ENCODE measurements around the gene NXN.
"Not testable (repeated sequence)": the region's sequence is repeated elsewhere in the genome, so short reads cannot be mapped to it uniquely, and the experiment has no call there.

NXN gene

DNA sequence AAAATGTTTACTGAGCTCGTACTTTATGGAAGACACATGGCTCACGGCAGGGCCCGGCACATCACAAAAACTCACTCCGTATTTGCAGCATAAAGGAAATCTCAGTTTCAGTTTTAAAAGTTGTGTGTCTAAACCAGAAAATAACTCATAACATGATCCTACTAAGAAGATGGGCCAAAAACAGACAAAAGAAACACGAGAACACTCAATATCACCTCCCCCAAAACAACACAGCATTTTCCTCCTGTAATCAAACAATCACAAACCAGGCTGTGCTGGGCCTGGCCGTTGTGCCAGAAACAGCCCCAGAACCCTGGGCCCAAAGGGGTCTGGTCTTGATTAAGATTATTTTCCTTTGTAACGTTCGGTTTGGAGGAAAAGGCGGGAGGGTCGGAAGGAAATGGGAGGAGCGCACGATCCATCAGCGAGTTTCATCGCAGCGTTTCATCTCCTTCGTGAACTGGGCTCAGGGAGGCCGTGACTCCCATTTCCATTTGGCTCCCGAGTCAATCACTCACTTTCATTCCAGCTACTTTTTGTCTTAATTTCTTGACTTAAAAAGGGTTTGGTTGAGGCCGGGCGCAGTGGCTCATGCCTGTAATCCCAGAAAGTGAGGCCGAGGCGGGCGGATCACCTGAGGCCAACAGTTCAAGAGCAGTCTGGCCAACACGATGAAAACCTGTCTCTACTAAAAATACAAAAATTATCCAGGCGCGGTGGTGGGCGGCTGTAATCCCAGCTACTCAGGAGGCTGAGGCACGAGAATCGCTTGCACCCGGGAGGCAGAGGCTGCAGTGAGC, 61.4 kb downstream of the NXN start:
- DNase-seq (ENCODE audit: low spot score): no peak

DNA sequence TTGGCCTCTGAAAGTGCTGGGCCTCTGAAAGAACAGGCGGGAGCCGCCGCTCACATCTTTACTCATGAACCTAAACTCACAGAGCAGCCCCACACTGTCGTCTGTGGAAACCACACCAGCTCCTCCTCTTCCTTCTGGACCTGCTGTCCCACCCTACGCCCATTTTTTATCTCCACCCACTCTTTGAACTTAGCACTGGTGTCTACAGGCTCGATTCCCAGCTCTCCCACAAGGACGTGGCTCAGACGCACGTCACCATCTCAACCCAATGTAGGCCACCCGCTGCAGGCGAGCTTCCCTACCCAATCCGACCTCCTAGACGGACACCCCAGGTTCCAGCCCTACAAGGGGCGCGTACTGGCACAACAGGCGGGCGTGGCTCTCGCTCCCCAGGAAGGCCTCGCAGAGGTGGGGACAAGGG, 62.2 kb downstream of the NXN start:
- no peak for DNase-seq (ENCODE audit: low spot score)

DNA sequence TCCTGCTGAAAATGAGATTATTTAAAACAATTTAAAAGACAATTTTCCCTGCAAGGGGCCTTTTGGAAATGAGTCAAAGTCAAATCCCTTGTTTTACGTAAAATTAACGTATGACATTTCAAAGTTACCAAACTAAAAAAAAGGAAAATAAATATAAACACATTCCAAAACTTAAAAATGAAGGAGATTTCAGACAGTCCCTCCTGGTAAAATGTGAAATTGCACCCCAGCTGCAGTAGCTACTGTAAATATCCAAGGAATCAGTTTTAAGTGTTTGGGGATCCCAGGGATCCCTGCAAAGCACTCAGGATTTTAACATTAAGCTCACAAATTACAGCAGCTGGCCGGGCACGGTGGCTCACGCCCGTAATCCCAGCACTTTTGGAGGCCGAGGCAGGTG, 63.3 kb downstream of the NXN start:
- no peak for DNase-seq (ENCODE audit: low spot score)

DNA sequence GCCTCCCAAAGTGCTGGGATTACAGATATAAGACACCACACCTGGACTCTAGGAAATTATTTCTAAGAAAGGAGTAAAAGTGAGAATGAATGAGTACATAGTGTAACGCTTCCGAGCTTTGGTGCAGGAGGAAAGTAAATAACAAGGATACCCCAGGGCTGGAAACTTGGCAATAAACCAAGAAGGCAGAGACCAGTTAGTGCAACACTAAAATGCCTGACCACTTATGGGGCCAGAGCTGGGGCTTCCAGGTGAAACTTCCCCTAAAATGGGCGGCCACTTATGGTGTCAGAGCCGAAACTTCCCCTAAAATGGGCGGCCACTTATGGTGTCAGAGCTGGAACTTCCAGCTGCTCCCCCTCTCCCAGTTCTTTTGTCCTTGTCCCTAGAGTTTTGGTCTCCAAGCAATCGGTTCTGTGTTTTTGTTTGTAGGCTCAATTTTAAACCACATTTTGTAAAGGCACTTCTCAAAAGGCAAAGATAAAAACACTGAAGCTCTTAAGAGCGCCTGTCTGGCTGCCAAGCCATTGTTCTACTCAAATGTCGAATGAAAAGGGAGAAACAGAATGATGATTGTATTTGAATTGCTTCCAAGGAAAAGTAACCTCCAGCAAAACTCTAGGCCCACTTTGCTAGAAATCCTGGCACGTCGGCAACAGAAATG, 63.9 kb downstream of the NXN start:
- DNase-seq (ENCODE audit: low spot score): no peak

DNA sequence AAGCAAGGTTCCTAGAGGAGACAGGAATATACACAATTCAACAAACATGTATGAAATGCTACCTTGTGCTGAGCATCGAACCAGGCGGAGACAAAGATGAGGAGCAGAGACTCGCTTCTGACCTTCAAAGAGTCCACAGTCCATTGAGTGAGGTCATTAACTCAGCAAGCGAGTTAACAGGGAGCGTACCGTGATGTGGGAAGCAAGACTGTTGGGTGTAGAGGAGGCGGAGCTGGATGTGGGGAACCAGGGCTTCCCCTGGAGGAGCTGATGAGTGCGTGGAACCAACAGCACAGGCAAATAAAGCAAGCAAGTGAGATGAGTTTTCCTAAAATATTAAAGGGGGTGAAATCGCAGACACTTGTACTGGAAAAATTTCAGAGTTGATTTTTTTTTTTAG, 65.0 kb downstream of the NXN start:
- no peak for DNase-seq (ENCODE audit: low spot score)

DNA sequence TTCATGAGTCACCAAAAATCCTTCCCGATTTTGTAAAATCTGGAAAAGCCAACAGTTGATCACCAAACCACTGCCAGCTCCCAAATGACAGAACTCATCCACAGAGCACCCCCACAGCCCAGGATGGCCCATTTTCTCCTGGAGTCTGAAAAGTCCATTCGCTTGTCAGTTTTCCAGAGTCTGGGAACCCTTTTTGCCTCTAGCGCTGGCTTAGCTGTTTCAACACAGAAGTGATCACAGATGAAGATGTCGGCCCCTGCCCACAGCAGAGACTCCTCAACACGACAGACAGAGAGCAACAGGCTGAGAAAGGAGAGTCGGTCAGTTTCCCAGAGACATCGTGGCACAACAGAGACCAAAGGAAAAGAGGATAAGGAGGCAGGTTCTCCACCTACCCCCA, 66.4 kb downstream of the NXN start:
- DNase-seq (ENCODE audit: low spot score): no peak

DNA sequence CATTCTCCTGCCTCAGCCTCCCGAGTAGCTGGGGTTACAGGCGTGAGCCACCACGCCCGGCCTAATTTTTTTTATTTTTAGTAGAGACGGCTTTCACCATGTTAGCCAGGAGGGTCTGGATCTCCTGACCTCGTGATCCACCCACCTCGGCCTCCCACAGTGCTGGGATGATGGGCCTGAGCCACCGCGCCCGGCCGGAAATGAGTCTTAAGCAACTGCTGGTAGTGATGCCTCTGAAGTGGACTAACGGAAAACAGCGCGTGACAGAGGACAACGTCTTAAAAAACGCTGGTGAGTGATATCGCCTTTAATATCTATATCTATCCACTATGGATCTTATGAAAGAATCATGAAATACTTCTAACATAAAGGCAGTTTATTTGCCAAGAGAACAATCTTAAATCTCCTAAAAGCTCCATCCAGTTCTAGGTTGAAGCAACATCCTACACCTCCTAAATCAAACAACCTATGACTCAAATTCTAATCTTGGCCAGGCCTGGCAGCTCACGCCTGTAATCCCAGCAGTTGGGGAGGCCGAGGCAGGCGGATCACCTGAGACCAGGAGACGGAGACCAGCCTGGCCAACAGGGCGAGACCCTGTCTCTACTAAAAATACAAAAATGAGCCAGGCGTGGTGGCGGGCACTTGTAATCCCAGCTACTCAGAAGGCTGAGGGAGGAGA, 69.8 kb downstream of the NXN start:
- no peak for DNase-seq (ENCODE audit: low spot score)

DNA sequence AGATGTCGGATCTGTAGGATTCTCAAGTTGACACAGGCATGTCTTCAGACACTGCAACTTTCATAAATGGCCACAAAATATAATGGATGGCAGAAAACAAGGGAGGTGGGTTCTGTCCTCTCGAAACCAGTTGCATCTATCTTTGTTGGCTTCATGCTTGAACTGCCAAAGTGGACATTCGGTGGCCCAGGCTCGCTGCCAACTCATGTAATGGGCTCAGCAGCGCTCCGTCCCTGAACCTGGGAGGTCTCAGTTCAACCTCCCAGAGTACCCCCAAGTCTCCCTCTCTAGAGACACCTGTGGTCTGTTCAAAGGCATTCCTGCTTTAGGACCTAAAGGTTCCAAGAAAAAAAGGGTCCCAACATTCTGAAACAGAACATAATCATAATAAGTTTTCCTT, 71.9 kb downstream of the NXN start:
- DNase-seq (ENCODE audit: low spot score): no peak

DNA sequence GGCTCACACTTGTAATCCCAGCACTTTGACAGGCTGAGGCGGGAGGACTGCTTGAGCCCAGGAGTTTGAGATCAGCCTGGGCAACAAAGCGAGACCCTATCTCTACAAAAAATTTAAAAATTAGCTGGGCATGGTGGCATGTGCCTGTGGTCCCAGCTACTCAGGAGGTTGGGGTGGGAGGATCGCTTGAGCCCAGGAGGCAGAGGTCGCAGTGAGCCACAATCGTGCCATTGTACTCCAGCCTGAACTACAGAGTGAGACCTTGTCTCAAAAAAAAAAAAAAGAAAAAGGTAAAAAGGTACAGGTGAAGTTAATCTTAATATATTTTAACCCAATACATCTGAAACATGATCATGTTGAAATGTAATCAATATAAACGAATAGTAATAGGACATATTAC, 73.9 kb downstream of the NXN start:
- not testable (repeated sequence) for DNase-seq (ENCODE audit: low spot score)

DNA sequence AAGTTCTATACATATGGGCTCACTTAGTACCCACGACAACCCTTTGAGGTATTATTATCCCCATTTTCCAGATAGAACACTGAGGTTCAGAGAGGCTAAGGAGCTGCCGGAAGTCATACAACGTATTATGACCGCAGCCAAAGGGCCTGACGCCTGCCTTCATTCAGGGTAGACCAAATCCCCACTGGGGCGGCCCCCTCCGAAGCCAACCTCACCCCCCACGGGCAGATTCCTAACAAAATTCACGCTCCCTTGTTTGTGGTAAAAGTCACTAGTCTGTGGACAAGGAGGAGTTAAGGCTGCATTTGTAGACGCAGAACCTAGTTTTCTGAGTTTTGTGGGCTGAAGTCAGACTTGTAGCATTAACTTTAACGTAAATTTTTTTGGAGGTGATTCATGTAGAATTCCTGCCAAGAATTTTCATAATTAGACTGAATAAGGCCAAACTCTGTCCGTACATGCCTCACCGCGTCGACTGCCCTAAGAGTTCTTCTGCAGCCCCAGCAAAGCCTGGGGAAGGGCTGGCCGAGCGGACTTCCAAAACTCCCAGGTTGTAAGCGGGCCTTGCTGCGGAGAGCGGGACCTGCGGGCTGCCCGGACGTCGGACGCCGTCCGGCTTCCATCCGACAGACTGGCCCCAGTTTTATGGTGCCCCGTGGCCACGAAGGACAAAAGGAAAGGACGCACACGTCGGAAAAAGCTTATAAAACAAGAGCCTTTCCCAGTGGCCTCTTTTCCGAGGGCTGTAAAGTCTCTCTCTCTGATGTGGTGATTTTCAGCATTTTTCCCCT, 75.7 kb downstream of the NXN start:
- DNase-seq (ENCODE audit: low spot score): no peak

DNA sequence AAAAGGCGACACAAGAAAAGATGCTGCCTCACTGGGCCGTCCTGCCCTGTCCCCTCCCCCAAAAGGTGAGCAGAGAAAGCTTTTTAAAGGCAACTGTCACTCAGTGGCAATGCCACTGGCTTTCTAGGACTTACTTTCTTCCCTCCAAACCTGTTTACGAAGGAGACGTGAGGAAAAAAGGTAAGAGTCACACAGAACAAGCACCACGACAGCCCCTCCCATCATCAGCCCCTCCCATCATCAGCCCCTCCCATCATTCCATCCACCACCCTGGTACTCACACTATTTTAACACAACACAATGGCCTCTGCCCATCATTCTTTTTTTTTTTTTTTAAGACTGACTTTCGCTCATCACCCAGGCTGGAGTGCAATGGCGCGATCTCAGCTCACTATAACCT, 77.1 kb downstream of the NXN start:
- DNase-seq (ENCODE audit: low spot score): no peak

DNA sequence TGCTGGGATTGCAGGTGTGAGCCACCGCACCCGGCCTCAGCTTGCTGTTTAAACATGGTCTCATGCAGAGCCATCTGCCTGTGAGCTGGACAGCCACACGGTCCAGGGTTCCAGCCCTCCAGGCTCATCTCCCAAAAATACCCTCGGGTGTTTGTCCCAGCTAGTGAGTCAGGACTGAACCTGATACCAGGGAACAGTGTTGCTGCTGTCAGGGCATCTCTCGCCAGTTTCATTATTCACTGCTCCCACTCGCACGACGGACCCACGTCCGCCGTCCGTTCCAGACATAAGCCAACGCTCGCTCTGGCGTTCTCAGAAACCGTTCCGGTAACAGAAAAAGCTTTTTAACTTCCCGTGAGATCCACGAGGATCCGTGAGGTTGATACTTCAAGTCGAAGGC, 77.6 kb downstream of the NXN start:
- DNase-seq (ENCODE audit: low spot score): no peak

DNA sequence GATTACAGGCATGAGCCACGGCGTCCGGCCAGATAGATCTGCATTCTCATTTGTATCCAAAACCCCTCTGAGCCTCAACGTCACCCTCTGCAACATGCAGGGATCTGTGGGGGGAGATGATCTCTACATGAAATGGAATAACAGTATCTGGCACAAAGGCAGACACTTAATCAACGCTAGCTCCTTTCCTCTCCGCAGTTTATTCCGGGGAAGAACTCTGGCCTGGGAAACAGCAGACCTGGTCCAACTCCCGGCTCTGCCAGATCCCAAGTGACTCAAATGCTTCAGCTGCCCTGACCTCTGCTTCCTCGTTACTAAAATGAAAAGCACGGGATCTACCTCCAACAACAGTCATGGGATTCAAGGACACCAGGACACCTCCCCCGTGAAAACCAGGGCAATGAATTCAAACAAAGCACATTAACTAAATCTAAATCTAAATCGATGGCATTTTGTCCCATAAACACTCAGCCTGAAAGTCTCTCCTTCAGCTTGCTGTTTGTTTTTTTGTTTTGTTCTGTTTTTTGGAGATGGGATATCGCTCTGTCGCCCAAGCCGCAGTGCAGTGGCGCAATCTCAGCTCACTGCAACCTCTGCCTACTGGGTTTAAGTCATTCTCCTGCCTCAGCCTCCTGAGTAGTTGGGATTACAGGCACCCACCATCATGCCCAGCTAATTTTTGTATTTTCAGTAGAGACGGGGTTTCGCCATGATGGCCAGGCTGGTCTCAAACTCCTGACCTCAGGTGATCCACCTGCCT, 78.2 kb downstream of the NXN start:
- DNase-seq (ENCODE audit: low spot score): no peak

DNA sequence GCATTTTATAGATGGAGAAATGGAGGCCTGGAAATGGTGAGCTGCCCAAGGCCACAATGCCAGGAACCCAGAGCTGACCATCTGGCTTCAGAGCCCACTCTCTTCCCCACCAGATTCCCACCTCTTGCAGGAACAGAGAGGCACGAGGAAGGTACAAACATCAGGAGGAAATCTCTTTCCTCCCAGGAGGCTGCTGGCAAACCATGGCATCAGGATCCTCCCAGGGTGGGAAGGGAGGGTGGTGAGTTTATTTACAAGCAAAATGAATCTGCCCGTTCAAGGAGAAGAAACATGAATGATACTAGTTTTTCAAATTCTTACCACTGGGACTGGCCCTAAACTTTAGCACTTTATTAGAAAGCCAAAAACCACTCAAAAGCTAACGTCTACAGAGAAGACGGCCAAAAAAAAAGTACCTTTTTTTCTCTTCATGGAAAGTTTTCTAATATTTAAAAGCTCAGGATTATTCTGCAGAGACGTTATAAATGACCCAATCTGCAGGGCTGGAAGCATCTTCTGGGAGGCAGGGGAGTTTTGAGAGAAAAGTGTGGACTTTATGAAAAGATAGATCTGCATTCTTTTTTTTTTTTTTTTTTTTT, 79.1 kb downstream of the NXN start:
- no peak for DNase-seq (ENCODE audit: low spot score)

DNA sequence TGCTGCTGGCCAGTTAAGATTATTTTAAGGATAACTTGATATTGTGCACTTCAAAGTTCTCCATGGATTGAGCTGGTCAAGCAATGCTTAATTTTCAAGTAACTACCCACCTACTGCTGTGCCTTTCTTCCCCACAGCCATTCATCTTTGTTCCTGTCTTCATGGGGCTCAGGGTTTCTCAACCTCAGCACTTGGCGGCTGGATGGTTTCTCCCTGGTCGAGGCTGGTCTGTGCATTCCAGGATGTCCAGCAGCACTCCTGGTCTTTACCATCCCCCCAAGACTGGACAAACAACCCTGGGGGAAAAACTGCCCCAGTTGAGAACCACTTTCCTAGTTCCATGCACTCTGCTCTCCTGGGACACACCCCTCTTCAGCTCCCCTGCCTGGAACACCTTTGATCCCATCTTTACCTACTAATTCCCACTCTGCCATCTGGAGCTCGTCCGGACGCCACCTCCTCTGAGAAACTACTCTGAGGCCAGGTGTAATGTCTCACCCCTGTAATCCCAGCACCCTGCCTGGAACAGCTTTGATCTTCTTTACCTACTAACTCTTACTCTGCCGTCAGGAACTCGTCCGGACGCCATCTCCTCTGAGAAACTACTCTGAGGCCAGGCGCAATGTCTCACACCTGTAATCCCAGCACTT, 81.5 kb downstream of the NXN start:
- no peak for DNase-seq (ENCODE audit: low spot score)

DNA sequence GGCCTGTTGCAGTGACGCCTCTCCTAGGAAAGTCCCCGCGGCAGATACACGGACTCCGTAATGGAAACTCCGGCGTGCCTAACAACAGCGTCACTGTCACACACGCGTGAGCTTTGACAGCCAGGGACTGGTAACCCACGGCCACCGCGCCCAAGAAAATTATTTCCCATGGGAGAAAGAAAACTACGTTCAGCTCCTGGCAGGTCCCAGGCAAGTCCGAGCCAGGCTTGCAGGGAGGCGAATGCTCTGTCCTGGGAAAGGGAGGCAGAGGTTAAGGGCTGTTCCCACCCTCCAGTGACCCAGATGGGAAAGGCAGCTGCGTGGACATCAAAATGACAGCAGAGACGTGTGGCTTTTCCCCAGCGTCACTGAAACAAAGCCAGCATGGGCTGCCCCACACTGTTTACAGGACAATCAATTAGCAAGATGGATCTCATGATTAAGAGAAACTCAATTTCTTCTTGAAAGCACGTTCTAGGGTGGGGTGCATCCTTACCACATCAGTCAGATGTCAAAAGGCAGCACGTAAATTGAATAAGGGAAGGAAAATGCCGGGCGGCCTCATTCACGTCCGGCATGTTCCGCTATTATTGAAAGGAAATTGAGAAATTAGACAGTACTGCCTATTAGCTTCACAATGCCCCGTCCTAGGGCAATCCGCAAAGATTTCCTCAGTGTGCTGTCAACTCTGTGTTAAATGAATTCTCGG, 82.5 kb downstream of the NXN start:
- DNase-seq (ENCODE audit: low spot score): no peak

DNA sequence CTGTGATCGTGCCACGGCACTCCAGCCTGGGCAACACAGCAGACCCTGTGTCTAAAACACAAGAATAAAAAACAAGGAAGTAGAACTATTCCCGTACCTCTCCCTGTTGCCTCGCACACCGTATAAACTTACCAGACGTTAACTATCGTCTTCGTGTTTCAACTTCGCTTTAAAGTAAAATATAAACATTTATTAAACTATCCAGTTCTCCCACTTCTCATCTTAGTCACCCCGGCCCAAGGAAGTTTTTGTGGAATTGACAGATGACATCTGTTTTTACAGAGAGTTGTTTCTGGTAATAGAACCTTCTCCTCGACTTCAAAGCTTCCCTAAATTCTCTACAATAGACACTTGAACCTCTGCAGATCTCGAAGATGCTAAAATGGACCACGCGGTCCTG, 83.1 kb downstream of the NXN start:
- no peak for DNase-seq (ENCODE audit: low spot score)

DNA sequence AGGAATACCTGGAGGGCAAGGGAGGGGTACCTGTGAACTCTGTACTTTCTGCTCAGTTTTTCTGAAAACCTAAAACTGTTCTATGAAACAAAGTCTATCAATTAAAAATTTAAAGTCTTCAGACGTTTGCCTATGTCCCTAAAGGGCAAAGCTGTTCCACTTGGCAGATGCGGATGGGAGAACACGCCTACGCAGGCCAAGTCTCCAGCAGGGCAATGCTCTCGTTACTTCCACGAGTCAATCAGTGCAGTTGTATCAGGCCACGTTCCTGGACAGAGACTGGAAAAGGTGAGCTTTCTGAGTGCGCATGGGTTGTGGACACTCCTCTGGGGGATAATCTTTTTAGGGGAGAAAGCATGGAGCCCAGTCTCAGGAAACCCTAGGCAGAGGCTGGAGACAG, 86.6 kb downstream of the NXN start:
- DNase-seq (ENCODE audit: low spot score): no peak

DNA sequence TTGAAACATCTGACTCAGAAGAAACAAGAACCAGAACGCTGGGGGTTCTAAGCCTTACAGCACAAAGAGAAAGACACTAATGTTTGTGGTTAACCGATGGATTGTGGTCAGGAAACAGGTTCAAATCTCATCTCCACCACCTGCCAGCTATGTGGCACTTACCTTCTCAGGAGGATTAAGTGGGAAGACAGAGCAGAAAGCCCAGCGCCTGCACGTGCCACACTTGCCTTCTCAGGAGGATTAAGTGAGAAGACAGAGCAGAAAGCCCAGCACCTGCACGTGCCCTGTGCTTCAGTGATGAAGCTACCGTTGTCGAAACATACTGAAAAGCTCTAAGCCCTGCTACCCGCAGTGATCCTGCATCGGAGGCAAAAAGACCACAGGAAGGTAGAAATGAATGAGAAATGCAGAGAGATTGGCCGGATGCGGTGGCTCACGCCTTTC, 90.6 kb downstream of the NXN start:
- no peak for DNase-seq (ENCODE audit: low spot score)

DNA sequence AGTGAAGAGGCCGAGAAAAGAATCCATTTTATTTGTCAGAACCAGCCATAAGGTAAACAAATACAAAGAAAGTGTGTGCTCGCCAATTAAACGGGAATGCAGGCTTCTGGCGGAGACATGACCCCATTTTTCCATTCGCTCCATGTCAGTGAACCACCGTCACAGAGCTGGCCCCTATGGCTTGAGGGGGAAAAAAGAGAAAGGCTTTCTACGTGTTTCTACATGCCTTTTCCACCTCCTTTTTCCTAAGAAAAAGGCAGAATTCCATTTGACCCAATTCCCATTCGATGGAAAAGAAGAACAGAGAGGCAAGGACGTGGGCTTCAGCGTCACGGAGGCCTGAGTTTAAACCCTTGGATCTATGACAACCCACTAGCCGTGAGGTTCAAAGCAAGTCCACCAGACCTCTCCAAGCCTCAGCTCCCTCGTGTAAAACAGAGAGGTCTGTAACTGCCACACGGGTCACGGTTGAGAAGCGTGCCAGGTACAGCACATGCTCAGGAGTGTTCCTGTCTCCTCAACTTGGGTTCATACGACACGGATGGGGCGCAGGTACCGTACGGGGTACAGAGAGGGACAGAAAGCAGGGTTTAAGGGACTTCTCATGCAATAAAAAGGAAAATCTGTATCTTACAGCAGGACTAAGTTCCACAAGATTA, 91.9 kb downstream of the NXN start:
- no peak for DNase-seq (ENCODE audit: low spot score)
